Esophagus squamous epithelium (tissue), 5 donors: ENCODE results near the gene USP49. TPM values are rescaled to one million over a fixed set of nuclear protein-coding genes. Genes with fewer than 3 reads are reported as not detected.

ENCODE experiments used
- DNase-seq: peaks from one replicate; lab custom pipeline; 2025; lab: John Stamatoyannopoulos, UW
- H3K27ac ChIP-seq, 4 donors: fragments of 200-600 bp; sonication (generic); one replicate each; pipeline ENCODE4 v1.5.1; 2016 to 2019; ENCODE audit warnings: mild to moderate bottlenecking in 1 of 4
- H3K27me3 ChIP-seq, 4 donors: fragments of 200-600 bp; sonication (generic); 1 replicate in 3 of 4; 2 replicates in 1 of 4; pipeline versions ENCODE4 v1.5.1 to v1.6.0; 2017 to 2021; ENCODE audit warnings: antibody characterized with exemption in 1 of 4
- H3K36me3 ChIP-seq, 3 donors: fragments of 200-600 bp; sonication (generic); one replicate each; pipeline ENCODE4 v1.5.1; 2016 to 2019
- H3K4me1 ChIP-seq, 3 donors: fragments of 200-600 bp; sonication (generic); one replicate each; pipeline ENCODE4 v1.5.1; 2017 to 2019
- H3K4me3 ChIP-seq, 4 donors: fragments of 200-600 bp; sonication (generic); 1 replicate in 3 of 4; 2 replicates in 1 of 4; pipeline ENCODE4 v1.5.1; 2016 to 2019; ENCODE audit warnings: mild to moderate bottlenecking in 2 of 4, moderate library complexity in 1 of 4
- H3K9me3 ChIP-seq, 3 donors: fragments of 200-600 bp; sonication (generic); one replicate each; pipeline ENCODE4 v1.5.1; 2016 to 2019
- POLR2A ChIP-seq, 4 donors: fragments of 450-650 bp; IDR thresholded peaks; one replicate each; pipeline ENCODE4 v1.6.1; 2017; ENCODE audit warnings: antibody characterized with exemption in 4 of 4, mild to moderate bottlenecking in 4 of 4, moderate library complexity in 3 of 4
- WGBS, 2 donors: methylation state at CpG; one replicate each; pipeline ENCODE4 v1.1.5; 2018; 5-methylcytosine and 5-hydroxymethylcytosine counted together
- intact Hi-C: fragments of 100-400 bp; cut with DNase I; formaldehyde crosslinking; loops from one replicate; pipeline ENCODE4 v1.15.0; 2022
- total RNA-seq, 4 donors: library from RNA; depleted of rRNA; stranded (reverse); fragments of >200 nt; gene quantifications; one replicate each; pipeline ENCODE4 v1.1.0, GENCODE V29; 2016
- TF ChIP-seq, protein P1 (sequence below), 6 experiments: fragments of 450-650 bp in 4 of 6; fragments of 200-600 bp in 2 of 6; sonication (generic) in 2 of 6; IDR thresholded peaks; one replicate each; pipeline ENCODE4 v1.5.1; 2016 to 2019; ENCODE audit warnings: antibody characterized with exemption in 6 of 6, mild to moderate bottlenecking in 4 of 6, moderate library complexity in 4 of 6
- donor health status: DM: yes; HTN: yes; CAD: no.

The USP49 gene
- total RNA-seq, 4 donors from 2014 or later: 1.4 to 2.7 (median 1.8) TPM

DNA sequence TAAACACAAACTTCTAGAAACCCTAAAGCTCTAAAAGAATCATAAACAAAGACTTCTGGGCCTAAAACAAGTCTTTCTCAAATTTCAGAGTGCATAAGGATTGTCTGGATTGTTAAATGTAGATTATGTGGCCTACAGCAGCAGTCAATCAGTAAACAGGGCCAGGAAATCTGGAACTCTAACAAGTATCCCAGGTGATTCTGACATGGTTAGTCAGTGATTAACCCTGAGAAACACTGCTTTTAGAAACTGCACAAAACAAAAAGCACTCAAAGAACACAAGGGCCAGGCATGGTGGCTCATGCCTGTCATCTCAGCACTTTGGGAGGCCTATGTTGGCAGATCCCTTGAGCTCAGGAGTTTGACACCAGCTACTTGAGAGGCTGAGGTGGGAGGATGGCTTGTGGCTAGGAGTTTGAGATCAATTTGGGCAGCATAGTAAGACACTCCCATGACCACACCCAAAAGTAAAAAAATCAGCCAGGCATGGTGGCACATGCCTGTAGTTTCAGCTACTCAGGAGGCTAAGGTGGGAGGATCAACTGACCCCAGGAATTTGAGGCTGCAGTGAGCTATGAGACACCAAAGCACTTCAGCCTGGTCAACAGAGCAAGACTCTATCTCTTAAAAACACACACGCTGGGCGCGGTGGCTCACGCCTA, 19.8 kb upstream of the USP49 start:
- no peak overlapping the region for H3K27ac ChIP-seq
- WGBS, 2 donors: 98% methylated on average over 4 of the region's 4 CpGs; no CpG with 5 or more reads in 1 of the 2 donors
- intact Hi-C loops: no loop called here
- DNase-seq: no peak
- TF ChIP-seq POLR2A (IDR thresholded peaks at IDR 0.05): no peak
- TF ChIP-seq, protein P1, sequence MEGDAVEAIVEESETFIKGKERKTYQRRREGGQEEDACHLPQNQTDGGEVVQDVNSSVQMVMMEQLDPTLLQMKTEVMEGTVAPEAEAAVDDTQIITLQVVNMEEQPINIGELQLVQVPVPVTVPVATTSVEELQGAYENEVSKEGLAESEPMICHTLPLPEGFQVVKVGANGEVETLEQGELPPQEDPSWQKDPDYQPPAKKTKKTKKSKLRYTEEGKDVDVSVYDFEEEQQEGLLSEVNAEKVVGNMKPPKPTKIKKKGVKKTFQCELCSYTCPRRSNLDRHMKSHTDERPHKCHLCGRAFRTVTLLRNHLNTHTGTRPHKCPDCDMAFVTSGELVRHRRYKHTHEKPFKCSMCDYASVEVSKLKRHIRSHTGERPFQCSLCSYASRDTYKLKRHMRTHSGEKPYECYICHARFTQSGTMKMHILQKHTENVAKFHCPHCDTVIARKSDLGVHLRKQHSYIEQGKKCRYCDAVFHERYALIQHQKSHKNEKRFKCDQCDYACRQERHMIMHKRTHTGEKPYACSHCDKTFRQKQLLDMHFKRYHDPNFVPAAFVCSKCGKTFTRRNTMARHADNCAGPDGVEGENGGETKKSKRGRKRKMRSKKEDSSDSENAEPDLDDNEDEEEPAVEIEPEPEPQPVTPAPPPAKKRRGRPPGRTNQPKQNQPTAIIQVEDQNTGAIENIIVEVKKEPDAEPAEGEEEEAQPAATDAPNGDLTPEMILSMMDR (IDR thresholded peaks at IDR 0.05): no peak
- peaks cover 0 to 71% (median 7%) of the 10 kb centered on the region in 3 donors for H3K36me3 ChIP-seq
- peaks cover 5 to 30% (median 14%) of the 10 kb centered on the region in 3 donors for H3K4me1 ChIP-seq
- H3K27me3 ChIP-seq: no peaks in the 10 kb centered on the region
- no peaks in the 10 kb centered on the region for H3K9me3 ChIP-seq
- H3K4me3 ChIP-seq: no peak overlapping the region

DNA sequence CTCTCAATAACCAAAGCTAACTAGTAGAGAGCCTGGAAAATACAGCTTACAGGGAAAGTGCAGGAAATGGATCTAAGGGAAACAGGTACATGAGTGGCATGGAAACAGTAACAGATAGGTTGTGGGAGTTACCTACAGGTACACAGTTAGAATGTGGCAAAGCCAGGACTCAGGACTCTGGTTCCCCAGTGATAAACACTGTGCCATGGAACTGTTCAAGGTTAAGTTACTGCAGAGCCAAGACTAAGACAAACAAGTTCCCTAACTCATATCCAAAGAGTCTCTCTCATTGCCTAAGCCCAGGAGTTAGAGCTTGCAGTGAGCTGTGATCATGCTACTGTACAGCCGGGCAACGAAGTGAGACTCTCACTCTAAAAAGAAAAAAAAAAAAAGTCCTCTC, 19.2 kb upstream of the USP49 start:
- peaks cover 2 to 78% (median 7%) of the 10 kb centered on the region in 3 donors for H3K36me3 ChIP-seq
- no peak for TF ChIP-seq POLR2A (IDR thresholded peaks at IDR 0.05)
- TF ChIP-seq, protein P1 (IDR thresholded peaks at IDR 0.05): no peak
- H3K27me3 ChIP-seq: no peaks in the 10 kb centered on the region
- no peak overlapping the region for H3K4me3 ChIP-seq
- H3K9me3 ChIP-seq: no peaks in the 10 kb centered on the region
- intact Hi-C loops: no loop called here
- H3K27ac ChIP-seq: no peak overlapping the region
- H3K4me1 ChIP-seq: peaks cover 0 to 23% (median 8%) of the 10 kb centered on the region in 3 donors
- no peak for DNase-seq
- WGBS, 2 donors: 88 to 89% methylated on average over 2 of the region's 2 CpGs

DNA sequence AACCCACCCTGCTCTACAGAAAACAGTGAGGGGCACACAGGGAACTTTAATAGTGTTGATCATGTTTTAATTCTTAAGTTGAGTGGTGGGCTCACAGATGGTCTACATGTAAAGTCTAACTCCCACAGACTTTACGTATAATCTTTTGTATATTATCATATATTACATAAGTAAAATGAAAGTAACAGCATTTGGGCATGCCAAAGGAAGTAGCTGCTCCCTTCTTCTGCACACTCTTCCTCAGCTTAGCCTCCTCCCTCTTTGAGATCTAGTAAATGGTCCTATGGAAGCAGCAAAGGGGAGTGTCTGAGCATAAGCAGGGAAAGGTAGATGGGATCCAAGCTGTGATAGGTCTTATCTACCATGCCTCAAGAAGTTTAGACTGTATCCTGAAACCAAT, 14.6 kb upstream of the USP49 start:
- Histone ChIP-seq H3K36me3 (peaks cover 11 to 99% (median 26%) of the 10 kb centered on the region in 3 donors), H3K4me3 (no peak overlapping the region), H3K4me1 (no peaks in the 10 kb centered on the region), H3K27me3 (no peaks in the 10 kb centered on the region), H3K9me3 (no peaks in the 10 kb centered on the region), H3K27ac (no peak overlapping the region)
- WGBS, 2 donors: 90 to 100% methylated on average over 1 of the region's 1 CpG
- TF ChIP-seq POLR2A (IDR thresholded peaks at IDR 0.05): no peak
- DNase-seq: no peak
- intact Hi-C loops: no loop called here

DNA sequence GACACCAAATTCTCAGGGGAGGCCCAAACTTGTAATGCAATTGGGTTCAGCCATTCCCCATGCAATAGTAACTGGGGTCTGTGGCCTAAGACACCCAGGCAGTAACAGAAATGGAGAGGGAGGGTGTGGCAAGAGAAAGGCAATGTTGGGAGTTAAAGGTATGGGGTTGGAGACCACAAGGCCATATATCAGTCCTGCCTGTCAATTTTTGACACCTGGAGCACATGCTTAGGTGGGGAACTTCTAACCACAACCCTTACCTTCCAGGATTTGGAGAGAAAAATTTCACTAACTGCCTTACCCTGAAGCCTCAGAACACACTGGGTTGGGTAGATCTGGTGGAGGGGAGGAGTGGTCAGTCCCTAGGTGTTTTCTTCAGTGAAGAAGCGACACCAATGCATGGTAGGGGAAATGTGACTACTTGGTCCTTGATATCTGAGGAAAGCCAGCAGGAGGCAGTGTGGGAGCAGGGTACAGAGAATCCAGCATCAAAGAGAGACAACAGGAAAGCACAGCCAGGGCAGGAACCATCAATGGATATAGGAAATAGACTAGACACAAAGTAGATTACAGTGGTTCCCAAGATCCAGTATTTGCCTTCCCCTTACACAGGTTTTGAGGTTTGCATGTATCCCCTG, 6.8 kb upstream of the USP49 start:
- Histone ChIP-seq H3K27ac (no peak overlapping the region), H3K27me3 (no peaks in the 10 kb centered on the region), H3K9me3 (no peaks in the 10 kb centered on the region), H3K4me3 (no peak overlapping the region), H3K4me1 (no peaks in the 10 kb centered on the region), H3K36me3 (peaks cover 6 to 62% (median 13%) of the 10 kb centered on the region in 3 donors)
- 82 to 93% methylated on average over 1 of the region's 1 CpG for WGBS, 2 donors
- no peak for DNase-seq
- intact Hi-C loops: no loop called here
- TF ChIP-seq, protein P1 (IDR thresholded peaks at IDR 0.05): peak in 3 of 6 experiments; percentile 11 to 36 (median 13)
- TF ChIP-seq POLR2A (IDR thresholded peaks at IDR 0.05): no peak

DNA sequence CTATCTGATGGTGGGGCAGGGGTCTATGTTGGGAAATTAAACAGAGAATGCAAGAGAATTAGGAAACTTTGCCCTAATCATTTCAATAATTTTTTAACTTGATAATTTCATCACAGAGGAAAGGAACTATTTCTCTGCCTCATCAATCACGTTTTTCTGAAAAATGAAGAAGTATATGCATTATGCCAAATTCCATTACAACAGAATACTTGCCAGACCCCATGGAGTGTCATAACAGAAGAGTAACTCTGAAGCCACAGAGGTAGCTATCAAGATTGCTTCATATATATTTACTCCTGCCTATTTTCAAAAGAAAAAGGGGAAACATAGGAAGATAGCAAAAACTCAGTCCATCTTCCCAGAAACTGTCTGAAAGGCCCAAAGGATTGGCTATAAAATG, 5.7 kb upstream of the USP49 start:
- no peak overlapping the region for H3K4me3 ChIP-seq
- H3K36me3 ChIP-seq: peaks cover 0 to 50% (median 7%) of the 10 kb centered on the region in 3 donors
- intact Hi-C loops: no loop called here
- TF ChIP-seq POLR2A (IDR thresholded peaks at IDR 0.05): no peak
- TF ChIP-seq, protein P1 (IDR thresholded peaks at IDR 0.05): no peak
- no peaks in the 10 kb centered on the region for H3K9me3 ChIP-seq
- no peaks in the 10 kb centered on the region for H3K27me3 ChIP-seq
- DNase-seq: no peak
- peaks cover 0 to 9% (median 5%) of the 10 kb centered on the region in 3 donors for H3K4me1 ChIP-seq
- H3K27ac ChIP-seq: no peak overlapping the region
- 74 to 75% methylated on average over 1 of the region's 1 CpG for WGBS, 2 donors
